NCI-H526 treated with DMSO at 0.1 percent for 48 hours (cell line): ENCODE results near the gene PKMYT1.
A peak's percentile ranks its signal among the peaks of the same experiment; 100 is the strongest.

Source experiments
- DNase-seq: peaks from one replicate; lab custom pipeline; 2025; lab: John Stamatoyannopoulos, UW

The PKMYT1 gene

GRCh38 chr16:2973605-2974318, 6.5 kb downstream of the PKMYT1 start:
- no peak for DNase-seq

GRCh38 chr16:2973093-2973492, 7.2 kb downstream of the PKMYT1 start:
- no peak for DNase-seq

- DNase-seq, result no peak
These were observed 8.1 kb downstream of the PKMYT1 start for GRCh38 chr16:2971985-2972784.

GRCh38 chr16:2971134-2971984, 8.9 kb downstream of the PKMYT1 start:
- no peak for DNase-seq

- DNase-seq, result peak; percentile 9
These were observed 9.7 kb downstream of the PKMYT1 start for GRCh38 chr16:2970563-2970962.

- DNase-seq, result no peak
These were observed 10.4 kb downstream of the PKMYT1 start for GRCh38 chr16:2969545-2970521.

DNA sequence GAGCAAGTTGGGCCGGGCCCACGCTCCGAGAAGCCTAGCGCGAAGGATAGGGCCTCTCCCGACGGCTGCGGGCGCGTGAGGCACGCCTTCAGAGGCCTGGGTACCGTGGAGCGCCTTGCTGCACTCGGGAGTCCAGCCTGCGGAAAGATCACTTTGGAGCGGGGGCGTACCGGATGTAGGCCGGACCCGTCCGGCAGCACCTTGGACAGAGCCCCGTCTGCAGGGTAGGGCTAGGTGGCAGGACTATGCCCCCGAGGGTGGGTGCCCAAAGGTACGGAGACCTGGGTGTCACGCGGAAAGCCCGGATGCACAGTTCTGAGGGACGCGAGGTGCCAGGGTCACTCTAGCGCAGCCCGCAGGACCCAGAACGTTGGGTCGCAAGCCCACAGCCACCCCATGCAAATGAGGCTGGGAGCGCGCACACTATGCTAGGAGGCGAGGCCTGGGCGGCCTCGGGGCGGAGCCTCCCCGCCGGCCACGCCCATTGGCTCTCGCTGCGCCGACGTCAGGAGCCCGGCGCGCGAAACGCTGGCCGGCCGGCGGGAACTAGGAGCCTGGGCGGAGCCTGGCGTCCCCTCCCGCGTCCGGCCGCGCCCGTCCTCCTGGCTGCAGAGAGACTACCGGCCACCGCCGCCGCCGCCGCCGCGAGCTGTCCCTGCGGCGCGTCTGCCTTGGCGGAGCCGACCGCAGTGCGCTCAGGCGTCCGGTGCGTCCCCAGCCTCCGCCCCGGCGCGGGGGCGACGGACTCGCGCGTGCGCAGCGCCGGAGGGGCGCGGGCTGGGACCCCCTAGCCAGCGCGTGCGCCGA, 11.3 kb downstream of the PKMYT1 start, which contains the start of gene PAQR4:
Gene PAQR4 (plus strand): TSS at position 611 of the 807 bp plus-strand sequence. CDS start 327 bp downstream, outside the sequence.
- DNase-seq, result peak; percentile 75

- DNase-seq, result peak; percentile 14
These were observed 11.9 kb downstream of the PKMYT1 start for GRCh38 chr16:2968368-2968737.

- no peak for DNase-seq
These were observed 12.5 kb downstream of the PKMYT1 start for GRCh38 chr16:2967721-2968161.

GRCh38 chr16:2967211-2967631, 13.0 kb downstream of the PKMYT1 start:
- no peak for DNase-seq

GRCh38 chr16:2966808-2967191, 13.4 kb downstream of the PKMYT1 start:
- DNase-seq, result no peak

DNA sequence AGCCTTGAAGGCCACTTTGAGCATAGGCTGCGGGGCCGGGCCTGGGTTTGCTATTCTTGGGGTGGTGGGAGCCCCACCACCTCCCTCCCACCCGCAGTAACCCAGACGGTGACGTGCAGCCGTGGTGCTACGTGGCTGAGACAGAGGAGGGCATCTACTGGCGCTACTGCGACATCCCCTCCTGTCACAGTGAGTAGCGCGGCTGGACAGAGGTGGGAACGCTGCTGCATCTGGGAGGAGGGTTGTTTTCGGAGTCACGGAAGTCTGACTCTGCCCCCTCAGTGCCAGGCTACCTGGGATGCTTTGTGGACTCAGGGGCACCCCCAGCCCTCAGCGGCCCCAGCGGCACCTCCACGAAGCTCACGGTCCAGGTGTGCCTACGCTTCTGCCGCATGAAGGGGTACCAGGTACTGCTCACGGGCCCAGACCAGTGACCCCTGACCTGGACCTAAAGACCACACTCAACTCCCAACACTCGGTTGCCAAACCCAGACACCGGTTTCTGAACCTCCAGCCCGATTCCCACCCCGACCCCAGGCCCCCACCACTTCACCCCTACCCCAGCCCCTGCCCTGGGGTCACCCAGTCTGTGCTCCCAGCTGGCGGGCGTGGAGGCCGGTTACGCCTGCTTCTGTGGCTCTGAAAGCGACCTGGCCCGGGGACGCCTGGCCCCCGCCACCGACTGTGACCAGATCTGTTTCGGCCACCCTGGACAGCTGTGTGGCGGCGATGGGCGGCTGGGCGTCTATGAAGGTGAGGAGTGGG, 14.0 kb downstream of the PKMYT1 start:
- DNase-seq, result no peak

GRCh38 chr16:2964475-2965336, 15.5 kb downstream of the PKMYT1 start:
- peak; percentile 27 for DNase-seq

DNA sequence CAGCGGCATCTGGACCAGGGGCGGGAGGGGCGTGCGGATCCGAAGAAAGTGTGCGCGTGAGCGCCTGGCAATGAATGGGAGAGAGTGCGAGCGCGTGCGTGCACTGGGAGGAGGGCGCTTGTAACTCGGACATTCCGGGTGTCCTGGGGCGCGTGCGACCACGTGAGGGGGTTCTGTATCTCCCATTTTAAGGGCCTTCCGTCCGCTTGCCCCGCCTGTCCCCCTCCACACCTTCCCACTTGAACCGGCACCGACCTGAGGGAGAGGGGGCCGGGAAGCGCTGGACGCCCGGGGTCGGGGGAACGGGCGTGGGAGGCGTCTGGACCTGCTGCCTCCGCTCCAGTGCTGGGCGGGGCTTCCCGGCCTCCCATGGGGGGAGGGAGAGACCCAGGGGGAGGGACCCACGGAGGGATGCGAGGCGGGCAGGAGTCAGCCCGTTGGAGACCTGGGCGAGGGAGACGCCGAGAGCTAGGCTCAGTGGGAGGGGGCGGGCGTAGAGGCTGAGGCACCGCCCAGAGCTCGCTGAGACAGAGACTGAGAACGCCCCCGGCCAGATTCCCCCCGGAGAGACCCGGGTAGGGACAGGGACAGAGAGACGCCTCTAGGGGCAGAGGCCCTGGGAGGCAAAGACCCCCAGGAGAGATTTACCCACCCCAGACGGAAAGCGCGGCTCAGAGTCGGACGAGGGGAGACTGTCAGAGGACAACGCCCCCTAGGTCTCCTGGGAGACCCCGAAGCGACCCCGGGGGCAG, 16.3 kb downstream of the PKMYT1 start, which contains the start of gene KREMEN2:
Gene KREMEN2 (plus strand): TSS at position 553 of the 752 bp plus-strand sequence. CDS start 246 bp downstream, outside the sequence.
- DNase-seq, result peak; percentile 30

- no peak for DNase-seq
These were observed 17.0 kb downstream of the PKMYT1 start for GRCh38 chr16:2963074-2963722.

DNA sequence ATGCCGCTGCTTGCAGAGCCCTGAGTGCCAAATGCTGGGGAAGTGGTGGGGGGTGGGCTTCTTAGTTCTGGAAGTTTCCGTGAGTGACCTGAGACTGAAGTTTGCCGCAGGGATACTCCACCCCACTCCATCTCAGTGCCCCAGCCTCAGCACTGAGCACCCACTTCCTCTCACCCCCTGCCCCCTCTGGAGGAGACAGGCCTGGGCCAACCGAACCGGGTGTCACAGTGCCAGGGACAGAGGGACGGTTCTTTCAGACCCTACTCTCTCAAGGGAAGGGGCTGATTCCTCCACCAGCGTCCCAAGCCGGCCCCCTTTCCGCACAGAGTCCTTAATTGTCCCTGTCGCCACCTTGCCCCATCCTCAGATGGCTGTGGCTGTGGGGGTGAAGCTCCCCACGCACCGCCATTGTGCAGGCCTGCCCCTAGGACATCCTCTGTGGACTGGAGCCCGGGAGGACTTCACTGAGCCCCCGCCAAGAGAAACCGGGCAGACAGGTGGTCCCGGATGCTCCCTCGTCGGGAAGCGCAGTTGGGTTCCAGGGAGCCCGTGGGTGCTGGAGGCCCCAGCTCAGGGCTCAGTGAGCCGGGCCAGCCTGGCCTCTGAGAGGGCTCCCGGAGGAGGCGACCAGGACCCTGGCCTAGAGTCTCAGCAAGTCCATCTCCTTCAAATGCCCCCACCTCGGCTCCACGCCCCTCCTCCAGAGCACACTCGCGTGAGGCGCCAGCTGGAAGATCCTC, 17.7 kb downstream of the PKMYT1 start:
- DNase-seq, result no peak
